GM12878 (cell line): Measurements from ENCODE around the gene MAPK1. TPM values are rescaled to one million over a fixed set of nuclear protein-coding genes. Genes with fewer than 3 reads are reported as not detected.

Experiments
- ATAC-seq: fragments of 200-7000 bp; cut with Tn5 transposase; 3 replicates; pipeline ENCODE4 v1.9.1; 2020; ENCODE audit warnings: mild to moderate bottlenecking, moderate library complexity
- BruUV-seq: library from RNA; stranded (reverse); fragments of 400-500 nt; replicated peaks from 2 replicates; lab custom pipeline; 2021; lab: Mats Ljungman, UMichigan
- CTCF ChIA-PET: fragments of 300-600 bp; sonication (Branson Sonifier 250); formaldehyde crosslinking; extraction: SDS; loops from one replicate; lab custom pipeline; 2021; ENCODE audit warnings: inconsistent platforms; lab: Yijun Ruan, JAX
- POLR2A ChIA-PET: fragments of 350-600 bp; formaldehyde crosslinking; extraction: SDS; loops from one replicate; lab custom pipeline; 2021; ENCODE audit warnings: inconsistent platforms; lab: Charles Lee
- RAD21 ChIA-PET: fragments of 300-600 bp; sonication (Branson Sonifier 250); formaldehyde crosslinking; loops from one replicate; lab custom pipeline; 2023; ENCODE audit warnings: antibody characterized with exemption; ENCODE audit not compliant: unreplicated experiment; lab: Charles Lee
- SMC1A ChIA-PET: fragments of 300-600 bp; sonication (Branson Sonifier 250); formaldehyde crosslinking; loops from one replicate; lab custom pipeline; 2023; ENCODE audit not compliant: unreplicated experiment, uncharacterized antibody; lab: Charles Lee
- DNase-seq: peaks from one replicate; pipeline ENCODE4 v3.0.0-alpha.2; 2011; ENCODE audit warnings: low read depth, low spot score
- FAIRE-seq: peaks from 3 replicates; lab custom pipeline; 2011; peaks lifted over from hg19 to GRCh38; lab: Jason Lieb, UNC
- H2AFZ ChIP-seq: 2 replicates; pipeline ENCODE4 v1.6.0; 2011; ENCODE audit warnings: low read depth, low read length, control low read depth; ENCODE audit not compliant: control insufficient read depth
- H3K27ac ChIP-seq: 2 replicates; pipeline ENCODE4 v1.5.1; 2011; ENCODE audit warnings: control low read depth; ENCODE audit not compliant: control insufficient read depth, insufficient read depth
- H3K27me3 ChIP-seq, 2 experiments: replicated peaks in 1 of 2; 2 replicates each; pipeline versions ENCODE4 v1.6.0 to v1.6.1; 2011; ENCODE audit warnings: low read length in 1 of 2; ENCODE audit not compliant: control insufficient read depth in 2 of 2, insufficient read depth in 2 of 2
- H3K36me3 ChIP-seq, 2 experiments: 2 replicates each; pipeline ENCODE4 v1.5.1; 2011; ENCODE audit warnings: low read length in 1 of 2; ENCODE audit not compliant: control insufficient read depth in 2 of 2, insufficient read depth in 2 of 2
- H3K4me1 ChIP-seq: 2 replicates; pipeline ENCODE4 v1.6.1; 2011; ENCODE audit warnings: mild to moderate bottlenecking, low read length, moderate library complexity, mixed read lengths; ENCODE audit not compliant: control insufficient read depth, insufficient read depth
- H3K4me2 ChIP-seq: 2 replicates; pipeline ENCODE4 v1.6.0; 2011; ENCODE audit warnings: control low read depth; ENCODE audit not compliant: control insufficient read depth, insufficient read depth
- H3K4me3 ChIP-seq: fragments of 200-600 bp; sonication (generic); 2 replicates; pipeline ENCODE4 v1.5.1; 2016
- H3K79me2 ChIP-seq: 2 replicates; pipeline ENCODE4 v1.6.0; 2011; ENCODE audit warnings: low read length; ENCODE audit not compliant: control insufficient read depth, insufficient read depth
- H3K9ac ChIP-seq: 2 replicates; pipeline ENCODE4 v1.8.0; 2011; ENCODE audit warnings: low read length, control low read depth, mixed read lengths; ENCODE audit not compliant: control insufficient read depth, insufficient read depth
- H3K9me3 ChIP-seq: replicated peaks from 3 replicates; pipeline ENCODE4 v1.5.1; 2011; ENCODE audit warnings: mild to moderate bottlenecking, low read length; ENCODE audit not compliant: control insufficient read depth, insufficient read depth
- H4K20me1 ChIP-seq: 2 replicates; pipeline ENCODE4 v1.6.0; 2011; ENCODE audit not compliant: control insufficient read depth, insufficient read depth
- CBX5 ChIP-seq: sonication (generic); IDR thresholded peaks from 2 replicates; pipeline ENCODE4 v1.6.1; 2016; ENCODE audit warnings: low read depth, moderate library complexity, mild to moderate bottlenecking, inconsistent platforms
- CREM ChIP-seq: IDR thresholded peaks from 2 replicates; pipeline ENCODE4 v1.6.1; 2014; ENCODE audit warnings: antibody characterized with exemption, low read depth
- EZH2 ChIP-seq: IDR thresholded peaks from 2 replicates; pipeline ENCODE4 v1.6.1; 2012; ENCODE audit warnings: low read depth, mild to moderate bottlenecking, control low read depth, inconsistent platforms, low read length, borderline replicate concordance; ENCODE audit not compliant: control insufficient read depth
- GATAD2B ChIP-seq: fragments of 450-650 bp; conservative IDR thresholded peaks from 2 replicates; pipeline ENCODE4 v1.6.1; 2017; ENCODE audit warnings: low read depth, mild to moderate bottlenecking, moderate library complexity
- NFIC ChIP-seq: IDR thresholded peaks from 2 replicates; pipeline ENCODE4 v1.6.1; 2012; ENCODE audit warnings: low read depth, mild to moderate bottlenecking, inconsistent platforms, low read length, moderate library complexity
- SPI1 ChIP-seq: IDR thresholded peaks from 2 replicates; pipeline ENCODE4 v1.6.1; 2011; ENCODE audit warnings: low read depth, mild to moderate bottlenecking, low read length, moderate library complexity, borderline replicate concordance; ENCODE audit not compliant: insufficient read depth
- ZNF687 ChIP-seq: fragments of 450-650 bp; IDR thresholded peaks from 2 replicates; pipeline ENCODE4 v1.6.1; 2017; ENCODE audit warnings: mild to moderate bottlenecking, moderate library complexity
- WGBS: methylation state at CpG from one replicate; pipeline ENCODE4 v1.1.6; 2016; ENCODE audit warnings: low lambda C conversion rate; ENCODE audit not compliant: insufficient replicate concordance, insufficient coverage; ENCODE audit errors: missing lambda C conversion rate; 5-methylcytosine and 5-hydroxymethylcytosine counted together
- in situ Hi-C: fragments of 300-500 bp; cut with MboI; formaldehyde crosslinking; loops from 9 replicates; pipeline ENCODE4 v1.14.3; 2018; ENCODE audit warnings: mixed read lengths
- intact Hi-C: fragments of 100-400 bp; cut with micrococcal nuclease; formaldehyde crosslinking; loops from one replicate; pipeline ENCODE4 v1.14.2; 2022; ENCODE audit not compliant: unreplicated experiment
- polyA plus RNA-seq, 11 experiments: library from polyadenylated mRNA; depleted of rRNA in 4 of 11; unstranded in 6 of 11; stranded (reverse) in 5 of 11; fragments of >200 nt; fragmentation: Nextera tagmentation in 4 of 11; fragmentation: Illumina TruSeq in 1 of 11; extraction: Ambion mirVana in 4 of 11; extraction: Trizol in 1 of 11; gene quantifications; 1 replicate in 1 of 11; 2 replicates in 10 of 11; pipeline versions ENCODE4 v1.2.1 to v1.2.3, GENCODE V29; 2011 to 2016; ENCODE audit warnings: inconsistent platforms in 2 of 11, missing spikeins in 2 of 11, low read depth in 1 of 11
- total RNA-seq, 4 experiments: library from RNA; depleted of rRNA in 3 of 4; stranded (reverse); fragments of >200 nt in 3 of 4; fragmentation: Illumina TruSeq in 1 of 4; extraction: Trizol in 1 of 4; gene quantifications; 2 replicates each; pipeline versions ENCODE4 v1.2.1 to v1.2.3, GENCODE V29; 2013 to 2021

The MAPK1 gene
- total and polyA plus RNA-seq, 10 of the 15 experiments (the other 5 are each of a cell fraction or from before 2014, with no cell fraction given), result 7.0 to 123 (median 58.4) TPM

- Histone ChIP-seq H3K9ac (no peak overlapping the region), H3K4me2 (no peak overlapping the region), H3K36me3 (peaks cover 15 to 24% of the 10 kb centered on the region in 2 experiments), H3K4me3 (no peak overlapping the region), H3K27me3 (no peaks in the 10 kb centered on the region), H3K79me2 (no peaks in the 10 kb centered on the region), H2AFZ (no peak overlapping the region), H3K4me1 (peaks cover 37% of the 10 kb centered on the region), H3K9me3 (no peaks in the 10 kb centered on the region), H3K27ac (no peak overlapping the region), H4K20me1 (no peaks in the 10 kb centered on the region)
- no peak for FAIRE-seq
- in situ Hi-C loops, result no loop called here
- CTCF ChIA-PET, result interaction anchor here (0.7 to 1.3 kb wide), 5 partner anchors 13 to 170 kb away, joined by 3 to 5 read pairs (median 5); no protein-coding TSS in a partner anchor
- SMC1A ChIA-PET, result interaction anchor here (0.8 to 2.4 kb wide), 6 partner anchors 7 to 97 kb away, joined by 3 to 7 read pairs (median 5); no protein-coding TSS in a partner anchor
- ATAC-seq, result no peak
- WGBS, result 100% methylated on average over 1 of the region's 1 CpG
- BruUV-seq, result no TSS peak
- intact Hi-C loops, result no loop called here
- POLR2A ChIA-PET, result interaction anchor here (1.0 kb wide), 1 partner anchor 23 kb away, joined by 3 read pairs; no protein-coding TSS in a partner anchor
- DNase-seq, result no peak
- RAD21 ChIA-PET, result interaction anchor here (0.9 to 1.3 kb wide), 2 partner anchors 90 to 98 kb away, joined by 3 read pairs; no protein-coding TSS in a partner anchor
- TF ChIP-seq GATAD2B (no peak), CREM (no peak), NFIC (no peak), SPI1 (no peak), CBX5 (no peak), EZH2 (no peak), ZNF687 (no peak)
These were observed 99.0 kb downstream of the MAPK1 start for GRCh38 chr22:21768435-21768834.
